H9 (cell line): ENCODE results near the gene ZNF37A. TPM values are rescaled to one million over a fixed set of nuclear protein-coding genes. Genes with fewer than 3 reads are reported as not detected.
"Not testable (repeated sequence)": the region's sequence is repeated elsewhere in the genome, so short reads cannot be mapped to it uniquely, and the experiment has no call there.

Source experiments
- DNase-seq: peaks from one replicate; pipeline ENCODE4 v3.0.0-alpha.2; 2017
- H2AFZ ChIP-seq: one replicate; pipeline ENCODE4 v1.6.1; 2013; ENCODE audit warnings: mild to moderate bottlenecking, low read length, control low read depth, moderate library complexity
- H2AK5ac ChIP-seq: 2 replicates; pipeline ENCODE4 v1.6.1; 2013; ENCODE audit warnings: low read length, control low read depth, mixed read lengths; ENCODE audit not compliant: insufficient read length
- H2BK120ac ChIP-seq: one replicate; pipeline ENCODE4 v1.6.1; 2013; ENCODE audit warnings: low read depth, mild to moderate bottlenecking, low read length, control low read depth, inconsistent platforms; ENCODE audit not compliant: poor library complexity, severe bottlenecking
- H2BK12ac ChIP-seq: 2 replicates; pipeline ENCODE4 v1.6.1; 2013; ENCODE audit warnings: low read length, control low read depth, mixed read lengths, low read depth; ENCODE audit not compliant: insufficient read length
- H2BK15ac ChIP-seq: 2 replicates; pipeline ENCODE4 v1.6.1; 2013; ENCODE audit warnings: low read depth, low read length, control low read depth
- H2BK20ac ChIP-seq: one replicate; pipeline ENCODE4 v1.6.1; 2013; ENCODE audit warnings: low read depth, mild to moderate bottlenecking, low read length, control low read depth, inconsistent platforms; ENCODE audit not compliant: poor library complexity, severe bottlenecking
- H2BK5ac ChIP-seq: 2 replicates; pipeline ENCODE4 v1.6.1; 2013; ENCODE audit warnings: low read length, control low read depth, mixed read lengths; ENCODE audit not compliant: insufficient read length
- H3K14ac ChIP-seq: 2 replicates; pipeline ENCODE4 v1.6.1; 2013; ENCODE audit warnings: low read length, control low read depth; ENCODE audit not compliant: insufficient read depth
- H3K18ac ChIP-seq: 2 replicates; pipeline ENCODE4 v1.6.1; 2013; ENCODE audit warnings: low read depth, mild to moderate bottlenecking, mixed read lengths, low read length, control low read depth; ENCODE audit not compliant: insufficient read length
- H3K23ac ChIP-seq: 2 replicates; pipeline ENCODE4 v1.6.1; 2013; ENCODE audit warnings: low read length, control low read depth, mixed read lengths, low read depth; ENCODE audit not compliant: insufficient read length
- H3K23me2 ChIP-seq: 2 replicates; pipeline ENCODE4 v1.6.1; 2013; ENCODE audit warnings: low read depth, mild to moderate bottlenecking, mixed read lengths, low read length, control low read depth; ENCODE audit not compliant: insufficient read length, poor library complexity, severe bottlenecking
- H3K27ac ChIP-seq: 2 replicates; pipeline ENCODE4 v1.5.1; 2013; ENCODE audit warnings: low read length, control low read depth, mixed read lengths, low read depth; ENCODE audit not compliant: insufficient read length
- H3K27me3 ChIP-seq: 2 replicates; pipeline ENCODE4 v1.6.1; 2013; ENCODE audit warnings: low read length, control low read depth, inconsistent platforms; ENCODE audit not compliant: insufficient read depth
- H3K4ac ChIP-seq: 2 replicates; pipeline ENCODE4 v1.6.1; 2013; ENCODE audit warnings: low read depth, mild to moderate bottlenecking, control low read depth, inconsistent platforms, low read length, moderate library complexity
- H3K4me1 ChIP-seq: 2 replicates; pipeline ENCODE4 v1.6.1; 2013; ENCODE audit warnings: low read length, control low read depth, inconsistent platforms; ENCODE audit not compliant: insufficient read depth
- H3K4me2 ChIP-seq: 2 replicates; pipeline ENCODE4 v1.6.1; 2013; ENCODE audit warnings: low read length, control low read depth, mixed read lengths; ENCODE audit not compliant: insufficient read length, insufficient read depth
- H3K56ac ChIP-seq: 2 replicates; pipeline ENCODE4 v1.6.1; 2013; ENCODE audit warnings: low read depth, mild to moderate bottlenecking, mixed read lengths, low read length, control low read depth; ENCODE audit not compliant: insufficient read length
- H3K79me1 ChIP-seq: 2 replicates; pipeline ENCODE4 v1.6.1; 2013; ENCODE audit warnings: low read depth, mild to moderate bottlenecking, moderate library complexity, low read length, control low read depth, inconsistent platforms; ENCODE audit not compliant: insufficient read depth, poor library complexity, severe bottlenecking
- H3K79me2 ChIP-seq: 2 replicates; pipeline ENCODE4 v1.6.1; 2013; ENCODE audit warnings: low read length, control low read depth, inconsistent platforms; ENCODE audit not compliant: insufficient read depth
- H3K9ac ChIP-seq: 2 replicates; pipeline ENCODE4 v1.6.1; 2013; ENCODE audit warnings: low read length, control low read depth, mixed read lengths; ENCODE audit not compliant: insufficient read length; ENCODE audit errors: extremely low read depth
- H3K9me3 ChIP-seq: one replicate; pipeline ENCODE4 v1.6.1; 2013; ENCODE audit warnings: low read depth, low read length, inconsistent platforms; ENCODE audit not compliant: control insufficient read depth
- H3T11ph ChIP-seq: one replicate; pipeline ENCODE4 v1.6.1; 2013; ENCODE audit warnings: mild to moderate bottlenecking, low read length, control low read depth, inconsistent platforms
- H4K20me1 ChIP-seq: one replicate; pipeline ENCODE4 v1.6.1; 2013; ENCODE audit not compliant: control insufficient read depth, insufficient read length, insufficient read depth
- H4K5ac ChIP-seq: 2 replicates; pipeline ENCODE4 v1.6.1; 2013; ENCODE audit warnings: low read depth, mild to moderate bottlenecking, mixed read lengths, low read length, control low read depth; ENCODE audit not compliant: insufficient read length
- H4K8ac ChIP-seq: replicated peaks from 2 replicates; pipeline ENCODE4 v1.6.1; 2013; ENCODE audit warnings: low read length, control low read depth, mixed read lengths, low read depth; ENCODE audit not compliant: insufficient read length
- H4K91ac ChIP-seq: 2 replicates; pipeline ENCODE4 v1.6.1; 2013; ENCODE audit warnings: low read depth, mild to moderate bottlenecking, moderate library complexity, mixed read lengths, low read length, control low read depth; ENCODE audit not compliant: insufficient read length
- H3K27ac Mint-ChIP-seq, 3 experiments: 2 replicates in 2 of 3; 3 replicates in 1 of 3; pipeline ENCODE4 v1.8.0; 2020 to 2021; ENCODE audit warnings: mixed read lengths in 3 of 3, mild to moderate bottlenecking in 1 of 3, moderate library complexity in 1 of 3
- H3K27me3 Mint-ChIP-seq: 2 replicates; pipeline ENCODE4 v1.8.0; 2021; ENCODE audit warnings: low read depth, mild to moderate bottlenecking, moderate library complexity, mixed read lengths
- H3K36me3 Mint-ChIP-seq, 3 experiments: 2 replicates in 2 of 3; 3 replicates in 1 of 3; pipeline ENCODE4 v1.8.0; 2020 to 2021; ENCODE audit warnings: low read depth in 3 of 3, mixed read lengths in 3 of 3; ENCODE audit not compliant: insufficient read depth in 1 of 3
- H3K4me1 Mint-ChIP-seq, 2 experiments: 2 replicates each; pipeline ENCODE4 v1.8.0; 2020; ENCODE audit warnings: mixed read lengths in 2 of 2
- H3K4me3 Mint-ChIP-seq, 2 experiments: 2 replicates in 1 of 2; 3 replicates in 1 of 2; pipeline ENCODE4 v1.8.0; 2020 to 2021; ENCODE audit warnings: mild to moderate bottlenecking in 2 of 2, mixed read lengths in 2 of 2, moderate library complexity in 1 of 2
- H3K9me3 Mint-ChIP-seq, 2 experiments: 2 replicates in 1 of 2; 3 replicates in 1 of 2; pipeline ENCODE4 v1.8.0; 2020; ENCODE audit warnings: mild to moderate bottlenecking in 2 of 2, mixed read lengths in 2 of 2, moderate library complexity in 1 of 2
- WGBS: extraction: QIAGEN DNeasy Blood & Tissue Kit; methylation state at CpG from one replicate; pipeline ENCODE4 v1.1.7; 2013; ENCODE audit warnings: missing lambda C conversion rate, low lambda C conversion rate, mixed read lengths; ENCODE audit not compliant: insufficient read length; ENCODE audit errors: extremely low coverage; 5-methylcytosine and 5-hydroxymethylcytosine counted together
- total RNA-seq: library from RNA; stranded (reverse); gene quantifications from 2 replicates; pipeline ENCODE4 v1.2.1, GENCODE V29; 2021
- TF ChIP-seq, protein P1 (sequence below): fragments of 200-600 bp; sonication (generic); conservative IDR thresholded peaks from 3 replicates; pipeline ENCODE4 v1.8.0; 2021; ENCODE audit warnings: antibody characterized with exemption, mild to moderate bottlenecking

Gene ZNF37A
- total RNA-seq, 1 experiment from 2014 or later, result 9.5 TPM

GRCh38 chr10:38054361-38054797, 39.8 kb upstream of the ZNF37A start:
- H3K14ac ChIP-seq, result no peak overlapping the region
- no peak overlapping the region for H4K5ac ChIP-seq
- H3K23ac ChIP-seq, result no peak overlapping the region
- no peaks in the 10 kb centered on the region for H3K27me3 ChIP-seq
- H3K4me1 ChIP-seq, result no peaks in the 10 kb centered on the region
- no peaks in the 10 kb centered on the region for H3K23me2 ChIP-seq
- H3K27me3 Mint-ChIP-seq, result peaks cover 2% of the 10 kb centered on the region; the same call in 1 of the 2 replicates
- peaks cover 45% of the 10 kb centered on the region for H3K9me3 ChIP-seq
- H3K4me2 ChIP-seq, result no peak overlapping the region
- H2BK5ac ChIP-seq, result no peak overlapping the region
- TF ChIP-seq, protein P1, sequence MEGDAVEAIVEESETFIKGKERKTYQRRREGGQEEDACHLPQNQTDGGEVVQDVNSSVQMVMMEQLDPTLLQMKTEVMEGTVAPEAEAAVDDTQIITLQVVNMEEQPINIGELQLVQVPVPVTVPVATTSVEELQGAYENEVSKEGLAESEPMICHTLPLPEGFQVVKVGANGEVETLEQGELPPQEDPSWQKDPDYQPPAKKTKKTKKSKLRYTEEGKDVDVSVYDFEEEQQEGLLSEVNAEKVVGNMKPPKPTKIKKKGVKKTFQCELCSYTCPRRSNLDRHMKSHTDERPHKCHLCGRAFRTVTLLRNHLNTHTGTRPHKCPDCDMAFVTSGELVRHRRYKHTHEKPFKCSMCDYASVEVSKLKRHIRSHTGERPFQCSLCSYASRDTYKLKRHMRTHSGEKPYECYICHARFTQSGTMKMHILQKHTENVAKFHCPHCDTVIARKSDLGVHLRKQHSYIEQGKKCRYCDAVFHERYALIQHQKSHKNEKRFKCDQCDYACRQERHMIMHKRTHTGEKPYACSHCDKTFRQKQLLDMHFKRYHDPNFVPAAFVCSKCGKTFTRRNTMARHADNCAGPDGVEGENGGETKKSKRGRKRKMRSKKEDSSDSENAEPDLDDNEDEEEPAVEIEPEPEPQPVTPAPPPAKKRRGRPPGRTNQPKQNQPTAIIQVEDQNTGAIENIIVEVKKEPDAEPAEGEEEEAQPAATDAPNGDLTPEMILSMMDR, result no peak
- no peak overlapping the region for H3K27ac Mint-ChIP-seq
- DNase-seq, result no peak
- no peak overlapping the region for H4K8ac ChIP-seq
- no peaks in the 10 kb centered on the region for H3K79me2 ChIP-seq
- H3K36me3 Mint-ChIP-seq, result peaks cover 83 to 92% (median 91%) of the 10 kb centered on the region in 3 experiments
- no peaks in the 10 kb centered on the region for H3K79me1 ChIP-seq
- H2BK12ac ChIP-seq, result no peak overlapping the region
- H3K9me3 Mint-ChIP-seq, result peaks cover 84% of the 10 kb centered on the region in 2 experiments
- H4K91ac ChIP-seq, result no peak overlapping the region
- H2BK120ac ChIP-seq, result no peak overlapping the region
- H2BK20ac ChIP-seq, result no peak overlapping the region
- H3K27ac ChIP-seq, result no peak overlapping the region
- no peak overlapping the region for H2AK5ac ChIP-seq
- H2AFZ ChIP-seq, result no peak overlapping the region
- no peak overlapping the region for H3T11ph ChIP-seq
- no peak overlapping the region for H2BK15ac ChIP-seq
- no peaks in the 10 kb centered on the region for H4K20me1 ChIP-seq
- H3K4me1 Mint-ChIP-seq, result no peaks in the 10 kb centered on the region
- no peak overlapping the region for H3K4me3 Mint-ChIP-seq
- H3K56ac ChIP-seq, result no peak overlapping the region
- no peak overlapping the region for H3K9ac ChIP-seq
- H3K18ac ChIP-seq, result no peak overlapping the region
- H3K4ac ChIP-seq, result no peak overlapping the region

DNA sequence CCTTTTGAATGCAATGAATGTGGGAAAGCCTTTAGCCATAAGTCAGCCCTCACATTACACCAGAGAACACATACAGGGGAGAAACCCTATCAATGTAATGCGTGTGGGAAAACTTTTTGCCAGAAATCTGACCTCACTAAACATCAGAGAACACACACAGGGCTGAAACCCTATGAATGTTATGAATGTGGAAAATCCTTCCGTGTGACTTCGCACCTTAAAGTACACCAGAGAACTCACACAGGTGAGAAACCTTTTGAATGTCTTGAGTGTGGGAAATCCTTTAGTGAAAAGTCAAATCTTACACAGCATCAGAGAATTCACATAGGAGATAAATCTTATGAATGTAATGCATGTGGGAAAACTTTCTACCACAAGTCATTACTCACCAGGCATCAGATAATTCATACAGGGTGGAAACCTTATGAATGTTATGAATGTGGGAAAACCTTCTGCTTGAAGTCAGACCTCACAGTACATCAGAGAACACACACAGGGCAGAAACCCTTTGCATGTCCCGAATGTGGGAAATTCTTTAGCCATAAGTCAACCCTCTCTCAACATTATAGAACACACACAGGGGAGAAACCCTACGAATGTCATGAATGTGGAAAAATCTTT, 38.8 kb upstream of the ZNF37A start:
- H3K27me3 Mint-ChIP-seq, H3K23ac ChIP-seq, H3K56ac ChIP-seq, H3K4me3 Mint-ChIP-seq, H3K18ac ChIP-seq, H3K79me2 ChIP-seq, H2BK15ac ChIP-seq, H2BK5ac ChIP-seq, H3K4me1 ChIP-seq, H3K4me2 ChIP-seq, H2BK20ac ChIP-seq, H2BK12ac ChIP-seq, H2AK5ac ChIP-seq, H3K27ac Mint-ChIP-seq, H3K14ac ChIP-seq, H3K4ac ChIP-seq, H3K23me2 ChIP-seq, H3K79me1 ChIP-seq, H2AFZ ChIP-seq, H4K8ac ChIP-seq, H3K9ac ChIP-seq, H3K27me3 ChIP-seq, H2BK120ac ChIP-seq, H4K91ac ChIP-seq, H4K5ac ChIP-seq, H3K27ac ChIP-seq, H3T11ph ChIP-seq, DNase-seq, H4K20me1 ChIP-seq, H3K4me1 Mint-ChIP-seq: not testable (repeated sequence)
- Mint-ChIP-seq H3K36me3 (peaks cover 84 to 90% (median 90%) of the 10 kb centered on the region in 3 experiments), H3K9me3 (peaks cover 81 to 82% of the 10 kb centered on the region in 2 experiments)
- peaks cover 45% of the 10 kb centered on the region for H3K9me3 ChIP-seq
- no CpG with 5 or more reads among the region's 5 CpGs for whole genome bisulfite sequencing
